Placental epithelial cell (primary cell): ENCODE data around the gene SETD4. TPM values are rescaled to one million over a fixed set of nuclear protein-coding genes. Genes with fewer than 3 reads are reported as not detected.

Experiments
- small RNA-seq: library from RNA; depleted of rRNA; stranded (forward); fragments of <200 nt; gene quantifications from one replicate; pipeline ENCODE3, GENCODE V24; 2012
- total RNA-seq: library from RNA; depleted of rRNA; stranded (reverse); fragments of >200 nt; gene quantifications from 2 replicates; pipeline ENCODE4 v1.2.3, GENCODE V29; 2012

The SETD4 gene, protein sequence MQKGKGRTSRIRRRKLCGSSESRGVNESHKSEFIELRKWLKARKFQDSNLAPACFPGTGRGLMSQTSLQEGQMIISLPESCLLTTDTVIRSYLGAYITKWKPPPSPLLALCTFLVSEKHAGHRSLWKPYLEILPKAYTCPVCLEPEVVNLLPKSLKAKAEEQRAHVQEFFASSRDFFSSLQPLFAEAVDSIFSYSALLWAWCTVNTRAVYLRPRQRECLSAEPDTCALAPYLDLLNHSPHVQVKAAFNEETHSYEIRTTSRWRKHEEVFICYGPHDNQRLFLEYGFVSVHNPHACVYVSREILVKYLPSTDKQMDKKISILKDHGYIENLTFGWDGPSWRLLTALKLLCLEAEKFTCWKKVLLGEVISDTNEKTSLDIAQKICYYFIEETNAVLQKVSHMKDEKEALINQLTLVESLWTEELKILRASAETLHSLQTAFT
- 14.9 and 17.9 TPM in 2 replicates for total RNA-seq

DNA sequence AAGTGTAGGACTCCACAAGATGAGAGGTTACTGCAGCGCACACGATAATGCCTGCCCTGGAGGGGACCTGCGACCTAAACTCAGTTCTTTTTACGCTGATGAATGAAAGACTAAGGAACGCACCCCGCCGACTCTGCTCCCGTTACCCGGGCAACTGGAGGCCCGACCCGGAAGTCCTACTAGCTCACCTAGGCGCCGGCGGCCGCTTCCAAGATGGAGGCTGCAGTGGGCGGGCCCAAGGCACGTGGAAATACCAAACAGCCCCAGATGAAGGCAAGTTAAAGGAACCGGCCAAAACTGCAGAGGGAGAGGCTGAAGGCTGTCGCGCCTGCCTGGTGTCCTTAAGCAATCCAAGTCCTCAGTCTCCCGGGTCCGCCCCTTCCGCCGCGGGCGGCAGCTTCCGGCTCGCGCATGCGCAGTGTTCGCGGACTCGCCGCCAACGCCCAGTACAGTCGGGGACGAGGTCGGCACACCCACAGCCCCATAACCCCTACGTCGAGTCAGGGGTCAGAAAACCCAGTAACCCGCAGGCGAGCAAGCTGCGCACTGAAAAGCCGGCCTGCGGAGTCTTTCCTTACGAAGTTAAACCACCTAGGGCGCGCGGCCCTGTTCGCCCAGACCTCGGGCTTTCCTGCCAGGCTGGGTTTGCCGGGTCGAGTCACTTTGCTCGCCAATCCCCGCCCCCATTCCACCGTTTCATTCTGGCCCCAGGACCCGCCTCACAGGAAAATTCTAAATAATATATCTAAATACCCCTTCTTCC lies at the start of gene SETD4:
SETD4 (minus strand) TSS at position 368 of the 763 bp plus-strand sequence. CDS start 1,638 bp downstream, outside the sequence.

DNA sequence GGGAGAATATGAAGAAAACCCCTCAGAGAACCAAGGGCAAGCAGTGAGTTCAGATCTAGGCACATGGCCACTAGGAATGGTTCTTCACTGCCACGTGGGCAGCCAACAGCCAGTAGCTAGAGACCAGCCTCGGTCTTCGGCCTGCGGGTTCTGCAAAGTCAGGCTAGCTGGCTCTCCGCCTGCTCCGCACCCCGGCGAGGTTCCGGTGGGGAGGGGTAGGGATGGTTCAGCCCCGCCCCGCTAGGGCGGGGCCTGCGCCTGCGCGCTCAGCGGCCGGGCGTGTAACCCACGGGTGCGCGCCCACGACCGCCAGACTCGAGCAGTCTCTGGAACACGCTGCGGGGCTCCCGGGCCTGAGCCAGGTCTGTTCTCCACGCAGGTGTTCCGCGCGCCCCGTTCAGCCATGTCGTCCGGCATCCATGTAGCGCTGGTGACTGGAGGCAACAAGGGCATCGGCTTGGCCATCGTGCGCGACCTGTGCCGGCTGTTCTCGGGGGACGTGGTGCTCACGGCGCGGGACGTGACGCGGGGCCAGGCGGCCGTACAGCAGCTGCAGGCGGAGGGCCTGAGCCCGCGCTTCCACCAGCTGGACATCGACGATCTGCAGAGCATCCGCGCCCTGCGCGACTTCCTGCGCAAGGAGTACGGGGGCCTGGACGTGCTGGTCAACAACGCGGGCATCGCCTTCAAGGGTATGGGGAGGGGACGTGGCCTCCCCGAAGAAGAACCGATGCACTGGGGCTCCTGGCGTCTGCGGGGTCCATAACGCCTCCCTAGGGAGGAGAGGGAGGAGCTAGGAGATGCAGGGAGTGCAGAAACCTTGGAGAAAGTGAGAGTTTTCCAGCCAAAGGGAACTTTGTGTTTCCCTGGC lies 9.6 kb upstream of the SETD4 start, which contains the start of gene CBR1:
CBR1 (plus strand) TSS at position 312 of the 871 bp plus-strand sequence; CDS start at position 404, 92 bp downstream.

Small RNA genes lying within 50 kb of the gene (small RNA-seq; reads per million reads assigned to genes)
- gene RNU6-992P, result not detected

Other genes with a start within 250 kb of the SETD4 start
- gene CBR1, start 9.5 kb upstream of the SETD4 start, total RNA-seq, result 34.9 and 81.3 TPM in 2 replicates
- 0.54 and 2.4 TPM in 2 replicates for gene CBR3, start 74.6 kb upstream of the SETD4 start, total RNA-seq
- gene DOP1B, start 96.3 kb upstream of the SETD4 start, total RNA-seq, result 3.9 and 7.1 TPM in 2 replicates